Measurements from ENCODE around the gene RPS18. TPM values are rescaled to one million over a fixed set of nuclear protein-coding genes. Genes with fewer than 3 reads are reported as not detected.
A peak's percentile ranks its signal among the peaks of the same experiment; 100 is the strongest.

RPS18 gene
- total and polyA plus RNA-seq, 9 of the 15 experiments (the other 6 are each of a cell fraction or from before 2014, with no cell fraction given): 5,023 to 17,516 (median 8,131) TPM

DNA sequence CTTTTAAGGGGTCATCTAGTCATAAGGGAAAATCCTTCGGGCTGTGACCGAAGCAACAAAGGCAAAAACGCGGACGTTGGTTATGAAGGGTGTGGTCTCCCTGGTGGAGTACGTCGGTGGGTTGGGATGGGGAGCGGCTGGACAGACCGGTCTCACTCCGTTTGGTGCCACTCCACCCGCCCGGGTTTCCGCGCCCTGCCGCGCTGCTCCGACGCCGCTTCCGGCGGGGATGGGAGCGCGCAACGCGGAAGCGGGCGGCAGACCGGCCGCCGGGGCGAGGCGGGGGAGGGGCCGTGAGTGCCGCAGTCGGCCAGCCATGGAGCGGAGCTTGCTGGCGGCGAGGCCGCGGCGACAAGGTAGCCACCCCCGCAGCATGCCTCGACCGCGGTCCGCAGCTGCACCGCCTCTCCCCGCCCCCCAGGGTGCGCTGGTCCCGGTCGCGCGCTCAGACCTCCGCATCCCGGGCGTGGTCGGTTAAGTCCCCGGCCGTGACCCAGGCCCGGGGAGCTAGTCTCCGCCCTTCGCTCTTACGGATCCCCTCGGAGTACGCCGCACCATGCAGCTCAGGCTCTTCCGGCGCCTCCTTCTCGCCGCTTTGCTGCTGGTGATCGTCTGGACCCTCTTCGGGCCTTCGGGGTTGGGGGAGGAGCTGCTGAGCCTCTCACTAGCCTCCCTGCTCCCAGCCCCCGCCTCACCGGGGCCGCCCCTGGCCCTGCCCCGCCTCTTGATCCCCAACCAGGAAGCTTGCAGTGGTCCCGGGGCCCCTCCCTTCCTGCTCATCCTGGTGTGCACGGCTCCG is 5.2 kb downstream of the RPS18 start, which contains the start of gene B3GALT4 (continued):
- TF ChIP-seq, protein P1, sequence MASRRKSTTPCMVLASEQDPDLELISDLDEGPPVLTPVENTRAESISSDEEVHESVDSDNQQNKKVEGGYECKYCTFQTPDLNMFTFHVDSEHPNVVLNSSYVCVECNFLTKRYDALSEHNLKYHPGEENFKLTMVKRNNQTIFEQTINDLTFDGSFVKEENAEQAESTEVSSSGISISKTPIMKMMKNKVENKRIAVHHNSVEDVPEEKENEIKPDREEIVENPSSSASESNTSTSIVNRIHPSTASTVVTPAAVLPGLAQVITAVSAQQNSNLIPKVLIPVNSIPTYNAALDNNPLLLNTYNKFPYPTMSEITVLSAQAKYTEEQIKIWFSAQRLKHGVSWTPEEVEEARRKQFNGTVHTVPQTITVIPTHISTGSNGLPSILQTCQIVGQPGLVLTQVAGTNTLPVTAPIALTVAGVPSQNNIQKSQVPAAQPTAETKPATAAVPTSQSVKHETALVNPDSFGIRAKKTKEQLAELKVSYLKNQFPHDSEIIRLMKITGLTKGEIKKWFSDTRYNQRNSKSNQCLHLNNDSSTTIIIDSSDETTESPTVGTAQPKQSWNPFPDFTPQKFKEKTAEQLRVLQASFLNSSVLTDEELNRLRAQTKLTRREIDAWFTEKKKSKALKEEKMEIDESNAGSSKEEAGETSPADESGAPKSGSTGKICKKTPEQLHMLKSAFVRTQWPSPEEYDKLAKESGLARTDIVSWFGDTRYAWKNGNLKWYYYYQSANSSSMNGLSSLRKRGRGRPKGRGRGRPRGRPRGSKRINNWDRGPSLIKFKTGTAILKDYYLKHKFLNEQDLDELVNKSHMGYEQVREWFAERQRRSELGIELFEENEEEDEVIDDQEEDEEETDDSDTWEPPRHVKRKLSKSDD (conservative IDR thresholded peaks at IDR 0.05; ENCODE audit: low read length): no peak
- no peak for TF ChIP-seq ZNF224 (CRISPR knock-in tag; IDR thresholded peaks at IDR 0.05)
- TF ChIP-seq, protein P2, sequence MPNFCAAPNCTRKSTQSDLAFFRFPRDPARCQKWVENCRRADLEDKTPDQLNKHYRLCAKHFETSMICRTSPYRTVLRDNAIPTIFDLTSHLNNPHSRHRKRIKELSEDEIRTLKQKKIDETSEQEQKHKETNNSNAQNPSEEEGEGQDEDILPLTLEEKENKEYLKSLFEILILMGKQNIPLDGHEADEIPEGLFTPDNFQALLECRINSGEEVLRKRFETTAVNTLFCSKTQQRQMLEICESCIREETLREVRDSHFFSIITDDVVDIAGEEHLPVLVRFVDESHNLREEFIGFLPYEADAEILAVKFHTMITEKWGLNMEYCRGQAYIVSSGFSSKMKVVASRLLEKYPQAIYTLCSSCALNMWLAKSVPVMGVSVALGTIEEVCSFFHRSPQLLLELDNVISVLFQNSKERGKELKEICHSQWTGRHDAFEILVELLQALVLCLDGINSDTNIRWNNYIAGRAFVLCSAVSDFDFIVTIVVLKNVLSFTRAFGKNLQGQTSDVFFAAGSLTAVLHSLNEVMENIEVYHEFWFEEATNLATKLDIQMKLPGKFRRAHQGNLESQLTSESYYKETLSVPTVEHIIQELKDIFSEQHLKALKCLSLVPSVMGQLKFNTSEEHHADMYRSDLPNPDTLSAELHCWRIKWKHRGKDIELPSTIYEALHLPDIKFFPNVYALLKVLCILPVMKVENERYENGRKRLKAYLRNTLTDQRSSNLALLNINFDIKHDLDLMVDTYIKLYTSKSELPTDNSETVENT (CRISPR knock-in tag; IDR thresholded peaks at IDR 0.05): peak; percentile 90
- TF ChIP-seq, protein P3, sequence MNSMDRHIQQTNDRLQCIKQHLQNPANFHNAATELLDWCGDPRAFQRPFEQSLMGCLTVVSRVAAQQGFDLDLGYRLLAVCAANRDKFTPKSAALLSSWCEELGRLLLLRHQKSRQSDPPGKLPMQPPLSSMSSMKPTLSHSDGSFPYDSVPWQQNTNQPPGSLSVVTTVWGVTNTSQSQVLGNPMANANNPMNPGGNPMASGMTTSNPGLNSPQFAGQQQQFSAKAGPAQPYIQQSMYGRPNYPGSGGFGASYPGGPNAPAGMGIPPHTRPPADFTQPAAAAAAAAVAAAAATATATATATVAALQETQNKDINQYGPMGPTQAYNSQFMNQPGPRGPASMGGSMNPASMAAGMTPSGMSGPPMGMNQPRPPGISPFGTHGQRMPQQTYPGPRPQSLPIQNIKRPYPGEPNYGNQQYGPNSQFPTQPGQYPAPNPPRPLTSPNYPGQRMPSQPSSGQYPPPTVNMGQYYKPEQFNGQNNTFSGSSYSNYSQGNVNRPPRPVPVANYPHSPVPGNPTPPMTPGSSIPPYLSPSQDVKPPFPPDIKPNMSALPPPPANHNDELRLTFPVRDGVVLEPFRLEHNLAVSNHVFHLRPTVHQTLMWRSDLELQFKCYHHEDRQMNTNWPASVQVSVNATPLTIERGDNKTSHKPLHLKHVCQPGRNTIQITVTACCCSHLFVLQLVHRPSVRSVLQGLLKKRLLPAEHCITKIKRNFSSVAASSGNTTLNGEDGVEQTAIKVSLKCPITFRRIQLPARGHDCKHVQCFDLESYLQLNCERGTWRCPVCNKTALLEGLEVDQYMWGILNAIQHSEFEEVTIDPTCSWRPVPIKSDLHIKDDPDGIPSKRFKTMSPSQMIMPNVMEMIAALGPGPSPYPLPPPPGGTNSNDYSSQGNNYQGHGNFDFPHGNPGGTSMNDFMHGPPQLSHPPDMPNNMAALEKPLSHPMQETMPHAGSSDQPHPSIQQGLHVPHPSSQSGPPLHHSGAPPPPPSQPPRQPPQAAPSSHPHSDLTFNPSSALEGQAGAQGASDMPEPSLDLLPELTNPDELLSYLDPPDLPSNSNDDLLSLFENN (IDR thresholded peaks at IDR 0.05; ENCODE audit: low read depth in 2 of 2, low read length in 2 of 2): peak in 1 of 2 experiments; percentile 81; a peak in 1 of 4 replicates
- TF ChIP-seq NR2F6 (CRISPR knock-in tag; IDR thresholded peaks at IDR 0.05): no peak
- no peak for TF ChIP-seq DNMT1 (IDR thresholded peaks at IDR 0.05)
- TF ChIP-seq TRIM24 (IDR thresholded peaks at IDR 0.05): peak in 1 of 2 experiments; percentile 61; a peak in 3 of 4 replicates
- no peak for TF ChIP-seq BCOR (IDR thresholded peaks at IDR 0.05)
- peak in 1 of 2 experiments; percentile 73; a peak in 2 of 4 replicates for TF ChIP-seq ETV6 (IDR thresholded peaks at IDR 0.05; ENCODE audit: borderline replicate concordance in 1 of 2, low read depth in 2 of 2, low read length in 1 of 2)
- no peak for TF ChIP-seq ETV6 (CRISPR knock-in tag; IDR thresholded peaks at IDR 0.05; ENCODE audit: borderline replicate concordance)
- no peak for TF ChIP-seq ZNF184 (CRISPR knock-in tag; IDR thresholded peaks at IDR 0.05)
- no peak for TF ChIP-seq YBX1 (IDR thresholded peaks at IDR 0.05)
- TF ChIP-seq GTF2A2 (tag; IDR thresholded peaks at IDR 0.05): no peak
- no peak for TF ChIP-seq CREB3 (tag; conservative IDR thresholded peaks at IDR 0.05; ENCODE audit: low read depth)
- peak; percentile 90 for TF ChIP-seq ZNF586 (CRISPR knock-in tag; conservative IDR thresholded peaks at IDR 0.05)

Measured in K562 (cell line).